Dendritic cell treated with granulocyte-macrophage colony-stimulating factor and Interleukin-4, amounts not matched to agents 40 ng/mL and 50 ng/mL, for 4 days (primary cell): ENCODE data around the gene ATXN7L1.

Experiments used
- H3K27ac Mint-ChIP-seq: one replicate; pipeline ENCODE4 v1.8.0; 2022; ENCODE audit warnings: mild to moderate bottlenecking, mixed read lengths
- H3K27me3 Mint-ChIP-seq: one replicate; pipeline ENCODE4 v1.8.0; 2022; ENCODE audit warnings: mild to moderate bottlenecking, mixed read lengths
- H3K36me3 Mint-ChIP-seq: one replicate; pipeline ENCODE4 v1.8.0; 2022; ENCODE audit warnings: low read depth, mixed read lengths
- H3K4me1 Mint-ChIP-seq: one replicate; pipeline ENCODE4 v1.8.0; 2022; ENCODE audit warnings: low read depth, mixed read lengths
- H3K4me3 Mint-ChIP-seq: one replicate; pipeline ENCODE4 v1.8.0; 2022; ENCODE audit warnings: mild to moderate bottlenecking, moderate library complexity, mixed read lengths
- H3K9me3 Mint-ChIP-seq: one replicate; pipeline ENCODE4 v1.8.0; 2022; ENCODE audit warnings: mixed read lengths
- intact Hi-C: fragments of 100-400 bp; cut with micrococcal nuclease; formaldehyde crosslinking; loops from one replicate; pipeline ENCODE4 v1.15.0; 2022

The ATXN7L1 gene

GRCh38 chr7:105675934-105676371 lies 200.4 kb downstream of the ATXN7L1 start:
- Mint-ChIP-seq H3K27me3 (no peaks in the 10 kb centered on the region), H3K27ac (peak overlapping the region; percentile 93), H3K9me3 (no peaks in the 10 kb centered on the region), H3K4me3 (no peak overlapping the region), H3K4me1 (peaks cover 77% of the 10 kb centered on the region), H3K36me3 (peaks cover 56% of the 10 kb centered on the region)
- intact Hi-C loops, result loop anchor here (10.0 kb wide), 1 partner anchor 429 kb away; no protein-coding TSS in a partner anchor

GRCh38 chr7:105674200-105674920 lies 202.0 kb downstream of the ATXN7L1 start:
- Mint-ChIP-seq H3K27me3 (no peaks in the 10 kb centered on the region), H3K36me3 (peaks cover 65% of the 10 kb centered on the region), H3K4me1 (peaks cover 62% of the 10 kb centered on the region), H3K27ac (peak overlapping the region; percentile 38), H3K9me3 (no peaks in the 10 kb centered on the region), H3K4me3 (no peak overlapping the region)
- intact Hi-C loops, result loop anchor here (10.0 kb wide), 1 partner anchor 430 kb away; no protein-coding TSS in a partner anchor

GRCh38 chr7:105673367-105674084 lies 202.9 kb downstream of the ATXN7L1 start:
- H3K27ac Mint-ChIP-seq, result peak overlapping the region; percentile 16
- H3K27me3 Mint-ChIP-seq, result no peaks in the 10 kb centered on the region
- H3K4me3 Mint-ChIP-seq, result no peak overlapping the region
- H3K4me1 Mint-ChIP-seq, result peaks cover 54% of the 10 kb centered on the region
- H3K36me3 Mint-ChIP-seq, result peaks cover 64% of the 10 kb centered on the region
- intact Hi-C loops, result loop anchor here (10.0 kb wide), 1 partner anchor 431 kb away; no protein-coding TSS in a partner anchor
- H3K9me3 Mint-ChIP-seq, result no peaks in the 10 kb centered on the region

GRCh38 chr7:105672801-105673200 lies 203.6 kb downstream of the ATXN7L1 start:
- no peak overlapping the region for H3K4me3 Mint-ChIP-seq
- intact Hi-C loops, result loop anchor here (10.0 kb wide), 1 partner anchor 432 kb away; no protein-coding TSS in a partner anchor

GRCh38 chr7:105666324-105666723 lies 210.1 kb downstream of the ATXN7L1 start:
- Mint-ChIP-seq H3K27me3 (no peaks in the 10 kb centered on the region), H3K4me3 (no peak overlapping the region)

More at GRCh38 chr7:105672801-105673200, 203.6 kb downstream of the ATXN7L1 start:
- Mint-ChIP-seq H3K36me3 (peaks cover 60% of the 10 kb centered on the region), H3K9me3 (no peaks in the 10 kb centered on the region), H3K27me3 (no peaks in the 10 kb centered on the region), H3K27ac (no peak overlapping the region), H3K4me1 (peaks cover 48% of the 10 kb centered on the region)

GRCh38 chr7:105665684-105666083 lies 210.7 kb downstream of the ATXN7L1 start:
- no peak overlapping the region for H3K27ac Mint-ChIP-seq
- H3K9me3 Mint-ChIP-seq, result no peaks in the 10 kb centered on the region
- intact Hi-C loops, result no loop called here
- H3K36me3 Mint-ChIP-seq, result peaks cover 71% of the 10 kb centered on the region
- no peaks in the 10 kb centered on the region for H3K27me3 Mint-ChIP-seq
- no peak overlapping the region for H3K4me3 Mint-ChIP-seq
- peaks cover 8% of the 10 kb centered on the region for H3K4me1 Mint-ChIP-seq

More at GRCh38 chr7:105666324-105666723, 210.1 kb downstream of the ATXN7L1 start:
- no peaks in the 10 kb centered on the region for H3K9me3 Mint-ChIP-seq
- H3K4me1 Mint-ChIP-seq, result peaks cover 8% of the 10 kb centered on the region
- intact Hi-C loops, result no loop called here
- H3K36me3 Mint-ChIP-seq, result peaks cover 65% of the 10 kb centered on the region
- H3K27ac Mint-ChIP-seq, result no peak overlapping the region

GRCh38 chr7:105664816-105665525 lies 211.4 kb downstream of the ATXN7L1 start:
- Mint-ChIP-seq H3K9me3 (no peaks in the 10 kb centered on the region), H3K4me1 (peaks cover 8% of the 10 kb centered on the region), H3K36me3 (peaks cover 76% of the 10 kb centered on the region), H3K27me3 (no peaks in the 10 kb centered on the region), H3K4me3 (no peak overlapping the region), H3K27ac (no peak overlapping the region)
- intact Hi-C loops, result no loop called here

GRCh38 chr7:105662998-105663397 lies 213.4 kb downstream of the ATXN7L1 start:
- Mint-ChIP-seq H3K4me3 (no peak overlapping the region), H3K36me3 (peaks cover 76% of the 10 kb centered on the region), H3K27ac (no peak overlapping the region), H3K4me1 (peaks cover 8% of the 10 kb centered on the region), H3K9me3 (no peaks in the 10 kb centered on the region), H3K27me3 (no peaks in the 10 kb centered on the region)
- intact Hi-C loops, result no loop called here

- Mint-ChIP-seq H3K27me3 (no peaks in the 10 kb centered on the region), H3K27ac (no peak overlapping the region), H3K36me3 (peaks cover 79% of the 10 kb centered on the region)
These were observed 214.8 kb downstream of the ATXN7L1 start for GRCh38 chr7:105661625-105662024.

GRCh38 chr7:105656922-105657521 lies 219.4 kb downstream of the ATXN7L1 start:
- intact Hi-C loops, result loop anchor here (1.0 to 10.0 kb wide), 3 partner anchors 108 to 384 kb away; partner anchors contain the start of gene ATXN7L1
- H3K4me3 Mint-ChIP-seq, result no peak overlapping the region
- peaks cover 11% of the 10 kb centered on the region for H3K4me1 Mint-ChIP-seq
- H3K27ac Mint-ChIP-seq, result no peak overlapping the region
- peaks cover 86% of the 10 kb centered on the region for H3K36me3 Mint-ChIP-seq
- H3K9me3 Mint-ChIP-seq, result no peaks in the 10 kb centered on the region
- no peaks in the 10 kb centered on the region for H3K27me3 Mint-ChIP-seq

More at GRCh38 chr7:105661625-105662024, 214.8 kb downstream of the ATXN7L1 start:
- H3K4me1 Mint-ChIP-seq, result peaks cover 15% of the 10 kb centered on the region
- no peaks in the 10 kb centered on the region for H3K9me3 Mint-ChIP-seq
- intact Hi-C loops, result no loop called here
- H3K4me3 Mint-ChIP-seq, result no peak overlapping the region

GRCh38 chr7:105655500-105656380 lies 220.7 kb downstream of the ATXN7L1 start:
- peaks cover 86% of the 10 kb centered on the region for H3K36me3 Mint-ChIP-seq
- intact Hi-C loops, result loop anchor here (5.0 to 10.0 kb wide), 2 partner anchors 109 to 222 kb away; partner anchors contain the start of gene ATXN7L1
- H3K27me3 Mint-ChIP-seq, result no peaks in the 10 kb centered on the region
- no peaks in the 10 kb centered on the region for H3K9me3 Mint-ChIP-seq
- H3K4me1 Mint-ChIP-seq, result peaks cover 11% of the 10 kb centered on the region
- H3K27ac Mint-ChIP-seq, result no peak overlapping the region
- H3K4me3 Mint-ChIP-seq, result no peak overlapping the region

GRCh38 chr7:105655067-105655466 lies 221.3 kb downstream of the ATXN7L1 start:
- Mint-ChIP-seq H3K36me3 (peaks cover 86% of the 10 kb centered on the region), H3K9me3 (no peaks in the 10 kb centered on the region), H3K27ac (no peak overlapping the region), H3K27me3 (no peaks in the 10 kb centered on the region), H3K4me1 (peaks cover 11% of the 10 kb centered on the region), H3K4me3 (no peak overlapping the region)
- intact Hi-C loops, result loop anchor here (5.0 to 10.0 kb wide), 2 partner anchors 110 to 222 kb away; partner anchors contain the start of gene ATXN7L1
